IPS-15b (cell line): Measurements from ENCODE around the gene NCAPH2.

ENCODE experiments used
- H3K27me3 ChIP-seq: one replicate; pipeline ENCODE4 v1.6.1; 2013; ENCODE audit warnings: low read length; ENCODE audit not compliant: control insufficient read depth, insufficient read depth
- H3K36me3 ChIP-seq: one replicate; pipeline ENCODE4 v1.6.1; 2013; ENCODE audit warnings: low read length; ENCODE audit not compliant: control insufficient read depth, insufficient read depth
- H3K4me1 ChIP-seq: one replicate; pipeline ENCODE4 v1.6.1; 2013; ENCODE audit warnings: mild to moderate bottlenecking, low read length; ENCODE audit not compliant: control insufficient read depth, insufficient read depth
- H3K4me3 ChIP-seq: one replicate; pipeline ENCODE4 v1.5.1; 2013; ENCODE audit warnings: low read depth, low read length
- H3K9ac ChIP-seq: one replicate; pipeline ENCODE4 v1.6.1; 2013; ENCODE audit warnings: low read depth, mild to moderate bottlenecking, low read length
- H3K9me3 ChIP-seq: one replicate; pipeline ENCODE4 v1.6.1; 2013; ENCODE audit warnings: mild to moderate bottlenecking, low read length; ENCODE audit not compliant: control insufficient read depth, insufficient read depth

The NCAPH2 gene

GRCh38 chr22:50544078-50544745 lies 36.2 kb downstream of the NCAPH2 start:
- Histone ChIP-seq H3K4me3 (peak overlapping the region; percentile 18), H3K9ac (no peak overlapping the region), H3K9me3 (no peaks in the 10 kb centered on the region), H3K4me1 (peaks cover 2% of the 10 kb centered on the region), H3K27me3 (peaks cover 24% of the 10 kb centered on the region), H3K36me3 (no peaks in the 10 kb centered on the region)

DNA sequence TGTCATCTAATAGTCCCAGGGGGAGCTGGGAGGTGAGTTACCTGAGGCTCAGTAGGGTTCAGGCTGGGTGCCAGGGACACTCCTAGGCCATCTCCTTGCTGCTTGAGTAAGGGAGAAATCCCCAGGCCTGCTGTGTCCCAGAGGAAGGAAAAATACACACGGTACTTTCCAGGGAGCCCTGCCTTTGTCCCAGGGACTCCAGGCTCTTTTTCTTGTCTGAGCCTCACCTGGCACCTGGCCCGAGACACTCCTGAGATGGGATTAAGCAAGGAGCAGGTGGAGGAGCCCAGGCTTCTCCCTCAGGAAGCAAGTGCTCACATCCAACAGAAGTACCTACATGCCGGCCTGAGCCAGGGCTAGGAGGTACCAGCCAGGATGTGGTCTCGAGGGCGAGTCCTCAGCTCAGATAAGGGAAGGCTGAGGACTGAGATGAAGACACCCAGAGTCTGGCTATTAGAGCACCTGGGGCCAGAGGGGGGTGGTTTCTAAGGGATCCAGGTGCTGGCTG lies 36.8 kb downstream of the NCAPH2 start:
- no peaks in the 10 kb centered on the region for H3K36me3 ChIP-seq
- peaks cover 24% of the 10 kb centered on the region for H3K27me3 ChIP-seq
- no peaks in the 10 kb centered on the region for H3K9me3 ChIP-seq
- H3K4me3 ChIP-seq = no peak overlapping the region
- peaks cover 2% of the 10 kb centered on the region for H3K4me1 ChIP-seq
- no peak overlapping the region for H3K9ac ChIP-seq

- Histone ChIP-seq H3K4me3 (no peak within 1 kb of the TSS), H3K36me3 (no peaks in the 10 kb centered on the region), H3K9me3 (no peaks in the 10 kb centered on the region), H3K27me3 (peaks cover 30% of the 10 kb centered on the region), H3K4me1 (peaks cover 2% of the 10 kb centered on the region), H3K9ac (no peak within 1 kb of the TSS)
These were observed 37.7 kb downstream of the NCAPH2 start, which contains the start of gene KLHDC7B for GRCh38 chr22:50545522-50546325. TSS of gene KLHDC7B (plus strand) at chr22:50545899. CDS start at chr22:50546244, 345 bp downstream.

DNA sequence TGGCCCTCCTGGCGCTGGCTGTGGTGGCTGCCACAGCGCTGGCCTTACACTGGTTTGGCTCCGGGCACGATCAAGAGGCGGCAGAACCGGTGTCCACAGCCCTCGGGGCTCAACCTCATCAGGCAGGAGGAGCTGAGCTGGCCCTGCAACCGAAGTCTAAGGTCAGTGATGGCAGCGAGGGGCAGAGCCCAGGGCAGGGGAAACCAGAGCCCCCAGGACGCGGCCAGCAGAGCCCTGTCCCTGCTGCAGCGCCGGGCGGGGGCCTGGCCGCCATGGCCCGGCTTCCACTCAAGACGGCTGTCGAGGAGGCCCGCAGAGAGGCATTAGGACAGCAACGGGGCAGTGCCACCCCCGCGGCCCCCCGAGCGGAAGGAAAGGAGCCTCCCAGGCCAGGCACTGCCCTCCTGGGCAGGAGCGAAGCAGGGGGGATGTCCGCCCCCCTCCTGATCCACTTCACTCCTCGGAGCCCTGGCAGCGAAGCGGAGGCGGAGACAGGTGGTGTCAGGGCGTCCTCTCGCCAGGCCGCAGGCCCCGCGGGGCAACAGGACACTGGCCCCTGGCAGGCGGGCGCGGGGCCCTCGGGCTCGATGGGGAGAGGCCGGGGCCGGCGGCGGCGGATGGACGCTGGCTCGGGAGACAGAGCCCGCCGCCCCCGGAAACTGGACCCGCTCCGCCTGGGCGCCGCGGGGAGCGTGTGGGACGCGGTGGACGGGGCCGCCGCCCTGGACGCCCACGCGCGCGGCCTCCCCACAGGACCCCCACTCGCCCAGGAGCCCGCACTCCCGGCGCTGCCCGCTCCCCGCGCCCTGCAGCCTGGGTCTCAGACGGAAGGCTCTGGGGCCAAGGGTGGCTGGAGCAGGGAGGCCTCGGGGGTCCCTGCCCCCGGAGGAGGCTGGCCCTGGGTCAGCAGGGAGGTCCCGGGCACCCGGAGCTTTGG lies 38.6 kb downstream of the NCAPH2 start:
- peaks cover 30% of the 10 kb centered on the region for H3K27me3 ChIP-seq
- H3K9me3 ChIP-seq = no peaks in the 10 kb centered on the region
- no peaks in the 10 kb centered on the region for H3K36me3 ChIP-seq
- H3K4me3 ChIP-seq = no peak overlapping the region
- no peak overlapping the region for H3K9ac ChIP-seq
- peaks cover 2% of the 10 kb centered on the region for H3K4me1 ChIP-seq

DNA sequence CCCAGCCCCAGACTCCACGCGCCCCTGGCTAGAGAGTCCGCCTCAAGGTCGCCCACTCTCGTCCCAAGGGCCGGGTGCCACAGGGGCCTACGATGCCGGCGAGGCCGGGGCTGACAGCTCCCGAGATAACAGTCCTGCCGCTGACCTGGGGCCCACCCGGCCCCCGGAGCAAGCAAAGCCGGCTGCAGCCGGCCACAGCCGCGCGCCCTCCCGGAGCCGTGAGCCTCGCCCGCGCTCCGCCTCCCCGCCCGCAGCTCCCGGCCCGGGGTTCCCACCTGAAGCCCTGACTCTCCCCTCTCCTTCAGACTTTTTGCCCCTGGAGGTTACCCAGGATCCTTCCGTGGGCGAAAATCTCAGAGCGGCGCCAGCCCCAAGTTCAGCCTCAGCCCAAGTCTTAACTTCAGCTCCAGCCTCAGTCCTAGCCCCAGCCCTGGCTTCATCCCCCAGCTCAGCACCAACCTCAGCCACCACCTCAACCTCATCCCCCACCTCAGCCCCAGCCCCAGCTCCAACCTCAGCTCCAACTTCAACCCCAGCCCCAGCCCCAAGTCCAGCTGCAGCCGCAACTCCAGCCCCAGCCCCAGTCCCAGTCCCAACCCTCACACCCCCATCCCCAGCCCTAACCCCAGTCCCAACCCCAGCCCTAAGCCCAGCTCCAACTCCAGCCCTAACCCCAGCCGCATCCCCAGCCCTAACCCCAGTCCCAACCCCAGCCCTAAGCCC lies 39.4 kb downstream of the NCAPH2 start:
- H3K27me3 ChIP-seq = peaks cover 30% of the 10 kb centered on the region
- no peak overlapping the region for H3K4me3 ChIP-seq
- H3K36me3 ChIP-seq = no peaks in the 10 kb centered on the region
- no peaks in the 10 kb centered on the region for H3K9me3 ChIP-seq
- no peak overlapping the region for H3K9ac ChIP-seq
- peaks cover 2% of the 10 kb centered on the region for H3K4me1 ChIP-seq

- no peak overlapping the region for H3K9ac ChIP-seq
- no peaks in the 10 kb centered on the region for H3K36me3 ChIP-seq
- peaks cover 30% of the 10 kb centered on the region for H3K27me3 ChIP-seq
- H3K4me3 ChIP-seq = no peak overlapping the region
- peaks cover 2% of the 10 kb centered on the region for H3K4me1 ChIP-seq
- no peaks in the 10 kb centered on the region for H3K9me3 ChIP-seq
These were observed 40.3 kb downstream of the NCAPH2 start for GRCh38 chr22:50548040-50548920.

- Histone ChIP-seq H3K9me3 (no peaks in the 10 kb centered on the region), H3K36me3 (no peaks in the 10 kb centered on the region), H3K4me1 (peaks cover 2% of the 10 kb centered on the region), H3K27me3 (peaks cover 30% of the 10 kb centered on the region), H3K4me3 (no peak overlapping the region), H3K9ac (no peak overlapping the region)
These were observed 41.1 kb downstream of the NCAPH2 start for GRCh38 chr22:50548921-50549790.

DNA sequence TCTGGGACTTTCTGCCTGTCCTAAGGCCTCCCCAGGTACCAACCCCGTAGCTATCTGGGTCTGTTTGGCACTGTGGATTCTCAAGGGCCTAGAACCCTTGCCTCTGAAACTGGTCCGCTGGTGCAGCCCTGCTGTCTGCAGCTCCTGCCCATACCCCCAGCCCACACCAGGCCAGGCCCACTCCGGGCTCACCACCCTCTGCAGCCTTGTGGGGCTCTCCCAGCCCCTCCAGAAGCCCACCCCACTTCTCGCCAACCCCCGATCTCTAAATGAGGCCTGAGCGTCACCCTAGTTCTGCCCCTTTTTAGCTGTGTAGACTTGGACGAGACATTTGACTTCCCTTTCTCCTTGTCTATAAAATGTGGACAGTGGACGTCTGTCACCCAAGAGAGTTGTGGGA lies 42.4 kb downstream of the NCAPH2 start:
- H3K36me3 ChIP-seq = no peaks in the 10 kb centered on the region
- no peak overlapping the region for H3K4me3 ChIP-seq
- no peak overlapping the region for H3K9ac ChIP-seq
- peaks cover 20% of the 10 kb centered on the region for H3K27me3 ChIP-seq
- peaks cover 2% of the 10 kb centered on the region for H3K4me1 ChIP-seq
- H3K9me3 ChIP-seq = no peaks in the 10 kb centered on the region

DNA sequence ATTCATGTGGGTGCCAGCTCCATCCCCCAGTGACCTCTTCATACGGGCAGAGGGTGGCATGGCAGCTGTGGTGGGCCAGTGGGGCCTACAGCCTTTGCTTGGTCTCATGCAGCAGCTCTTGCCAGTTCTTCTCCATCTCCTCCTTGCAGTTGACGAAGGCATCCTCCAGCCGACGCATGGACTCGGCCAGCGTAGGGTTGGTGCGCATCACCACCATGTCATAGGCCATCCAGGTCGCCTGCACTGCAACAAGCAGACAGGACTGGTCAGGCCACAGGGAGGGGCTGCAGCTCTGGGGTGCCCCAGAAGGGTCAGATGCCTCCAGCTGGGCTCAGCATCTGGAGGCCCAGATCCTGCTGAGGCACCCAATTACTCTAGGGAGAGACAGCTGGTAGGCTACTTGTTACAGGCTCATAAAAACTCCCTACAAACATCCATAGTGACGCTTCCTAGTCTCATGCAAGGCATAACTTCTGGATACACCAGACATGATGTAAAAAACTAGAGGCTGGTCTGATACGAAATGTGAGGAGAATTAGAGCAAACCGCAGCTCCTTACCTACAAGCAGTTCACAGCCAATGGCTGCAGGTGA lies 43.2 kb downstream of the NCAPH2 start:
- H3K9me3 ChIP-seq = no peaks in the 10 kb centered on the region
- peaks cover 2% of the 10 kb centered on the region for H3K4me1 ChIP-seq
- peaks cover 12% of the 10 kb centered on the region for H3K27me3 ChIP-seq
- no peak overlapping the region for H3K9ac ChIP-seq
- no peak overlapping the region for H3K4me3 ChIP-seq
- H3K36me3 ChIP-seq = no peaks in the 10 kb centered on the region
